ENCODE measurements around the gene GBX1.

The GBX1 gene

DNA sequence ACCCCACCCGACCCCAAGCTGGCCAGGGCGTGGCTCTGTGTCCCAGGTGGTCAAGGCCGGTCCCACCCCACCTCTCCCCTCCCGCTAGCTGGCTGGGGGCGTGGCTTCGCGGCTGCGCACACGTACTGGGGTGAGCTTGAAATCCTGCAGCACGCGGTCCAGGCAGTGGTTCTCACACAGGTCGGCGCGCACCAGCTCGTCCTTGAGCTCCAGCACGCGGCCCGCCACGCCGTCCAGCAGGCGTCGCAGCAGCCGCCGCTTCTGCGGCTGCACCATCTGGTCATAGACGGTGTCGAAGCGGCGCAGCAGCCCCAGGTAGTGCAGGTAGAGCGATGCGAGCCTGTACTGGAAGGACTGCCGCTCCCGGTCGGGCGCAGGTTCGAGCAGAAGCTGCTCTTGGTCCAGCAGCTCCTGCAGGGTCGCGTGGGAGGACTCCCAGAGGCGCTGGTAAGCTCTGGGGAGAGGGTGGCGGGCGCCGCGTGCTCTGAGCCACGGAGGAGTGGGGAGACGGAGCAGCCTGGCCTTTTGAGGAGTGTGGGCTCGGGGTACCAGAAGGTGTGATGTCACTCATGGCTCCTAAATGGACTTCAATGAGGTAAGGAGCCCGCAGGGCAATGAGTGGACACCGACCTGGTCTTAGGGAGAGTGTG, 37.0 kb upstream of the GBX1 start:
- Mint-ChIP-seq H3K9me3 (no peaks in the 10 kb centered on the region), H3K36me3 (ENCODE audit: insufficient read depth) (peaks cover 6% of the 10 kb centered on the region), H3K4me1 (ENCODE audit: low read depth in 2 of 2) (peaks cover 26 to 32% of the 10 kb centered on the region in 2 donors), H3K4me3 (peak overlapping the region; percentile 39 to 45), H3K27ac (peak overlapping the region in 1 of 2 donors; percentile 87), H3K27me3 (peaks cover 0 to 13% of the 10 kb centered on the region in 2 donors)
- ATAC-seq (replicated peaks) (no peak), DNase-seq (no peak)

DNA sequence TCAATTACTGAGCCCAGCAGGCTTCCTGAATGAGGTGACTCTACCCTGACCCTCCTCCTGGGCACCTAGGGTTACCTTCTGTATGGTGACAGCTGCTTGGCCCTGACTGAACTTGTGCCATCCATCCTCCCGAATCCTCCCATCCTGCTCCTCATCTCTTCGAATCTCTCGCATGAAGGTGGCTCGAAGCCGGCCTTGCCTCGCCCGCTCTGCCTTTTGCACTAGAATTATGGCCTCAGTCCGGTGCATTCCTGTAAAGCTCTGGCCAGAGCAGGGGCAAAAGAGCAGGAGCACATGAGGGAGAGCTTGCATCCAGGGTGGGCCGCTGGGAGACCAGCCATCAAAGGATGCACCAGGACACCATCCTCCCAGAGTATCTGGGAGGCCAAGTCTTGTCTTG, 35.3 kb upstream of the GBX1 start:
- H3K27ac Mint-ChIP-seq, result no peak overlapping the region

DNA sequence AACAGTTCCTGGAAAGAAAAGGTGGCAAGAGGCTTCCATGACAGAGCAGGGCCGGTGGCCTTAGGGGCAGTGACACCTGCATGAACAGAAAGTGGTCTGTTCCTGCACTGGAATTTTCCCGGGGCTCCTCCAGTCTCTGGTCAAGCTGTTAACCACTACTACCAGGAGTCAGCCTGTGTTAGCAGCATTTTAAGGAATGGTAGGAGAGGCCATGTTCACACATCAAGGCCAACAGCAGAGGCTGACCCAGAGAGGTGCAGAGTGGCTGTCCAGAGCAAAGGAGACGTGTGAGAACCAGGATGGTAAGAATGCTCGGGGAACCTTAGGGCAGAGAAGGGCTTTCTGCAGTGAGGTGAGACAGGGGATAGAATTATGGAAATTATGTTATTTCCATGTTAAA, 34.3 kb upstream of the GBX1 start:
- Mint-ChIP-seq H3K4me3 (no peak overlapping the region), H3K27me3 (peaks cover 0 to 13% of the 10 kb centered on the region in 2 donors), H3K4me1 (ENCODE audit: low read depth in 2 of 2) (peaks cover 8 to 11% of the 10 kb centered on the region in 2 donors), H3K27ac (no peak overlapping the region), H3K36me3 (ENCODE audit: insufficient read depth) (peaks cover 8% of the 10 kb centered on the region), H3K9me3 (no peaks in the 10 kb centered on the region)
- DNase-seq, result no peak
- ATAC-seq (replicated peaks), result no peak

More for the DNA sequence above, 35.3 kb upstream of the GBX1 start:
- ATAC-seq (replicated peaks), result no peak
- no peak for DNase-seq
- H3K4me3 Mint-ChIP-seq, result no peak overlapping the region
- no peaks in the 10 kb centered on the region for H3K9me3 Mint-ChIP-seq
- peaks cover 0 to 13% of the 10 kb centered on the region in 2 donors for H3K27me3 Mint-ChIP-seq
- H3K36me3 Mint-ChIP-seq (ENCODE audit: insufficient read depth), result peaks cover 8% of the 10 kb centered on the region
- peaks cover 19 to 21% of the 10 kb centered on the region in 2 donors for H3K4me1 Mint-ChIP-seq (ENCODE audit: low read depth in 2 of 2)

DNA sequence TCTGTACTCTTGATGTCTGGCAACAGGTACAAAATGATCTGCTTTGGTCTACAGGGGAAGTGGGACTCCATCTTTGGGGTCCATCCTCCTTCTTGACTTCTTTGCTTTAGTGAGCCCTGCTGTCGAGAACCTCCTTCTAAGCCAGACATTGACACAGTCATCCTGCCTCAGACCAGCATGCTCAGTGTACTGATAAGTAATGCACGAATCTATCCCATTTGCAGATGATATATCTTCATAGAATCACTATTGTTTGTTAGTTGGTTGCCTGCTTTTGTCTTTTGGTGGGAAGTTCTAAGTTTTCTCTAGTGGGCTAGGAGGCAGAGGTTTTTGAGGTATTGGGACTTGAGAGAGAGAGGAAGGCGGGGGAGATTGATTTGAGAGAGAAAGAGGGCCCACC, 33.9 kb upstream of the GBX1 start:
- peaks cover 8% of the 10 kb centered on the region for H3K36me3 Mint-ChIP-seq (ENCODE audit: insufficient read depth)
- H3K27ac Mint-ChIP-seq, result no peak overlapping the region
- no peak overlapping the region for H3K4me3 Mint-ChIP-seq
- no peak for ATAC-seq (replicated peaks)
- no peak for DNase-seq
- H3K9me3 Mint-ChIP-seq, result no peaks in the 10 kb centered on the region
- H3K27me3 Mint-ChIP-seq, result peaks cover 0 to 13% of the 10 kb centered on the region in 2 donors
- H3K4me1 Mint-ChIP-seq (ENCODE audit: low read depth in 2 of 2), result peaks cover 4 to 7% of the 10 kb centered on the region in 2 donors

DNA sequence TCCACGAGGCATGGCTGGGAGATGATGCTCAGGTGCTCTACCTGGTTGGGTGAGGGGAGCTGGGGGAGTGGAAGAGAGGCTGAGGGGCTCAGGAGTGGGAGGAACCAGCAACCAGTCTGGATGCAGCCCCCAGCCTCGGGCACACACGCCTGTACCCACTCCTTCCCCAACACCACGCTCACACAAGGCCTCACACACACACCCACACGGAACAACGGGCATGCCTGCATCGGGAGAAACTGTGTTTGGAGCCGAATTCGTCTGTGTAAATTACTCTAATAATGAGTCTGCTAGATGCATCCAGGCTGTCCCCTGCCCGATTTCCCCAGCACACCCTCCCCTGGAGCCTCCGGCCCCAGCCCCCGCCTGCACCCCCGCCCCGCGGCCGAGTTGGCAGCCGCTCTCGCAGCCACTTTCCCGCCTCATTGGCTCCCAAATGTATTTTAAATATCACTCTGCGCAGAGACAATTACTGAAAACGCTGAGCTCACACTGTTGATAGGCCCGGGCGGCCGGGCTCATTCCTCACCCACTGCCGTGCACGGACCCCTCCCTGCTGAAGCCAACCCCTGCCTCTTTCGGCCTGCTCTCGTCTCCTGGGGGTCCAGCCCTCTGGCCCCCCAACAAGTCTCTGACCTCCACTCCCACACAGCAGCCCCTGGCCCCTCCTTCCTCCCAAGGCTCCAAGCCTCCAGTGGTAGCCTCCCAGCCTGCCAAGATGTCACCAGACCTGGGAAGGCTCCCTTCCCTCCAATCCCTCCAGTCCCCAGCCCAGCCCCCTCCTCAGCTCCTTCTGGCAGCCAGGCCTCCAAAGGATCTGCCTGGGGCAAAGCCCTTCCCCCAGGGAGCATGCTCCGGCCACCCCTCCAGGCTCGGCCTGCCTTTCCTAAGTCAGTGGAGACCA, 31.7 kb upstream of the GBX1 start:
- peaks cover 4% of the 10 kb centered on the region for H3K36me3 Mint-ChIP-seq (ENCODE audit: insufficient read depth)
- DNase-seq, result no peak
- H3K4me3 Mint-ChIP-seq, result no peak overlapping the region

GRCh38 chr7:151197932-151198331, 30.4 kb upstream of the GBX1 start:
- Mint-ChIP-seq H3K9me3 (no peaks in the 10 kb centered on the region), H3K36me3 (ENCODE audit: insufficient read depth) (peaks cover 4% of the 10 kb centered on the region), H3K4me1 (ENCODE audit: low read depth in 2 of 2) (peaks cover 0 to 12% of the 10 kb centered on the region in 2 donors), H3K27ac (no peak overlapping the region), H3K27me3 (peaks cover 0 to 2% of the 10 kb centered on the region in 2 donors), H3K4me3 (no peak overlapping the region)
- no peak for DNase-seq
- no peak for ATAC-seq (replicated peaks)

More for the DNA sequence above, 31.7 kb upstream of the GBX1 start:
- Mint-ChIP-seq H3K4me1 (ENCODE audit: low read depth in 2 of 2) (peaks cover 0 to 9% of the 10 kb centered on the region in 2 donors), H3K9me3 (no peaks in the 10 kb centered on the region), H3K27ac (no peak overlapping the region), H3K27me3 (peaks cover 0 to 5% of the 10 kb centered on the region in 2 donors)
- no peak for ATAC-seq (replicated peaks)

GRCh38 chr7:151195616-151196450, 28.3 kb upstream of the GBX1 start:
- DNase-seq, result no peak
- peak; percentile 32 for ATAC-seq (replicated peaks)
- Mint-ChIP-seq H3K36me3 (ENCODE audit: insufficient read depth) (peaks cover 4% of the 10 kb centered on the region), H3K9me3 (no peaks in the 10 kb centered on the region), H3K27ac (no peak overlapping the region), H3K4me1 (ENCODE audit: low read depth in 2 of 2) (peaks cover 0 to 12% of the 10 kb centered on the region in 2 donors), H3K27me3 (no peaks in the 10 kb centered on the region), H3K4me3 (no peak overlapping the region)

DNA sequence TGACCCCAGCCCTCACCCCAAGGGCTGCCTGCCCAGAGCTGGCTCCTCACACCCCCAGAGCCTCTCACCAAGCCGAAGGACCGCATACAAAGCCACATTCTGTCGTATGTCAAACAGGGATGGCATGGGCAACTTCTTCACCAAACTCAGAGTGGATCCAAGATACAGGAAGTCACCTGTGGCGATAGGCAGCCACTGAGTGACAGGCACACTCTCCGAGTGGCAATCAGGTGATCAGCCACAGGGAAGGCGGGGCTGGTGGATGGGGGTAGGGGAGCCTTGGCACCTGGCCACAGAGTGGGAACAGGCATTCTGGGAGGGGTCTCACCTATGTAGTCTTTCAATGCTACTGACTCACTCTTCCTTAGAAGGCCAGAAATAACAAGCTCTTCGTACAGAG, 26.7 kb upstream of the GBX1 start:
- Mint-ChIP-seq H3K27ac (no peak overlapping the region), H3K4me1 (ENCODE audit: low read depth in 2 of 2) (peaks cover 0 to 12% of the 10 kb centered on the region in 2 donors), H3K9me3 (no peaks in the 10 kb centered on the region), H3K27me3 (peaks cover 0 to 5% of the 10 kb centered on the region in 2 donors), H3K36me3 (ENCODE audit: insufficient read depth) (no peaks in the 10 kb centered on the region), H3K4me3 (no peak overlapping the region)
- DNase-seq (no peak), ATAC-seq (replicated peaks) (peak; percentile 53)

DNA sequence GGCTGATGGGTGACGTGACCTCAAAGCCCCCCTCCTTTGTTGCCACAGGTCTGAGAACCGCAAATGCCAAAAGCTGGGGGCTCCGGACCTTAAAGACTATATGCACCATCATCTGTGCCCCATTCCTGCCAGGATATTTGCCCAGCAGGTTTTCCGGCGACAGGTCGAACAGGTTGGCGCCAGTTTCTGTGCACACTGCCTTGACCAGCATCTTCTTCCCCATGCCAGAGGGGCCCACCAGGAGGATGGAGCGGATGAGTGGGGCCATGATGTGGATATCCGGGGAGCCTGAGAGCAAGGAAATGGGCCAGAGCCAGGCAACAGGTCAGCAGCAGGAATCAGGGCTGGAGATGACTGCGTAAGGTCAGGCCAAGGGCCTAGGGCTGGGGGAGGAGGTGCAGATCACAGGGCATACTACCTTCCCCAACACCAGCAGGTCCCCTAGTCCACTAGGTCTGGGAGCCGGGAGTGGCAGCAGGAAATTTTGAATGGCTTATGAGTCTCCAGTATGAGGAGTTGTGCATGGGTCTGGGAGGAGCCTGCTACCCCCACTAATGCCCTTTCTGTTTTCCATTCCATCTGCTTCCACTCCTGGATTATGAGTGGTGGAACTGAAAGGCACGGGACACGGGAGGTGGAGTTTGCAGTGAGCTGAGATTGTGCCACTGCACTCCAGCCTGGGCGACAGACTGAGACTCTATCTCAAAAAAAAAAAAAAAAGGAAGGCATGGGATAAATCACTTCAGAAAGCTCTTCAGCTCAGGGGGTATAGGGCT, 25.9 kb upstream of the GBX1 start:
- H3K9me3 Mint-ChIP-seq, result no peaks in the 10 kb centered on the region
- peaks cover 0 to 7% of the 10 kb centered on the region in 2 donors for H3K27me3 Mint-ChIP-seq
- no peak overlapping the region for H3K27ac Mint-ChIP-seq
- H3K4me1 Mint-ChIP-seq (ENCODE audit: low read depth in 2 of 2), result peaks cover 0 to 12% of the 10 kb centered on the region in 2 donors
- ATAC-seq (replicated peaks), result no peak
- no peaks in the 10 kb centered on the region for H3K36me3 Mint-ChIP-seq (ENCODE audit: insufficient read depth)
- DNase-seq, result no peak
- no peak overlapping the region for H3K4me3 Mint-ChIP-seq

DNA sequence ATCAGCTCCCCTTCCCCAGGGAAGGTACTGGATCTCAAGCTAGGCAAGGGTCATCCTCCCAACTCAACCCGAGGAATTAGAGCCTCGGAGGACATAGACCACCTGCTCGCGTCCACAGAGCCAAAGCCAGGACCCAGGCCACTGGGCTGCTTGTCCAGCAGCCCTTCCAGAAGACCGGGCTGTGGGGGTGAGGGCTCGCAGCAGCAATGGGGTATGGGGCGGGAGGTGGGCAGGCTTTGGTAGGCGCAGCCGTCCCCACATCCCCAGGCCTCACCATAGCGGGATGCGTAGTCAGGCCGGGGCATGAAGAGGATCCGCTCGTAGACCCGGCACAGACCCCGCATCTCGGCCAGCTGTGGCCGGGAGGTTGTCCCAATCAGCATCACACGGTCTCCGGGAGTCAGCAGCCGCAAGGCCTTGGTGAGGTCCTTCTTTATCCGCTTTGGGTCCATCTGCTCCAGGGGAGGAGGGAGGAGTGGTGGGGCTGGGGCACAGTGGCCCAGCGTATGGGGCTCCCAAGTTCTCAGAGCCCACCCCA, 24.6 kb upstream of the GBX1 start:
- Mint-ChIP-seq H3K27ac (no peak overlapping the region), H3K4me1 (ENCODE audit: low read depth in 2 of 2) (peaks cover 0 to 15% of the 10 kb centered on the region in 2 donors), H3K4me3 (no peak overlapping the region), H3K9me3 (no peaks in the 10 kb centered on the region), H3K27me3 (peaks cover 0 to 11% of the 10 kb centered on the region in 2 donors), H3K36me3 (ENCODE audit: insufficient read depth) (no peaks in the 10 kb centered on the region)
- DNase-seq, result no peak
- no peak for ATAC-seq (replicated peaks)

GRCh38 chr7:151191544-151191943, 24.1 kb upstream of the GBX1 start:
- H3K9me3 Mint-ChIP-seq, result no peaks in the 10 kb centered on the region
- H3K4me1 Mint-ChIP-seq (ENCODE audit: low read depth in 2 of 2), result peaks cover 0 to 15% of the 10 kb centered on the region in 2 donors
- no peak overlapping the region for H3K4me3 Mint-ChIP-seq
- peaks cover 0 to 11% of the 10 kb centered on the region in 2 donors for H3K27me3 Mint-ChIP-seq
- no peaks in the 10 kb centered on the region for H3K36me3 Mint-ChIP-seq (ENCODE audit: insufficient read depth)
- no peak for DNase-seq
- peak overlapping the region in 1 of 2 donors; percentile 70 for H3K27ac Mint-ChIP-seq
- no peak for ATAC-seq (replicated peaks)

DNA sequence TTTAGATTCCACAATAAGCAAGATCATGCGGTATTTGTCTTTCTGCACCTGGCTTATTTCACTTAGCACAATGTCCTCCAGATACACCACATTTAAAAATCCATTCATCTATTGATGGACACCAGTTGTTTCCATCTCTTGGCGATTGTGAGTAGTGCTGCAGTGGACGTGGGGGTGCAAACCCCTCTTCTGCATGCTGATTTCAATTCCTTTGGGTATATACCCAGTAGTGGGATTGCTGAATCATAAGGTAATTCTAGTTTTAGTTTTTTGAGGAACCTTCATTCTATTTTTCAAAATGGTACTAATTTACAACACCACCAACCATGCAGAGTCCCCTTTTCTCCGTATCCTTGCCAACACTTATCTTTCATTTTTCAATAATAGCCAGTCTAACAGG, 21.5 kb upstream of the GBX1 start:
- Mint-ChIP-seq H3K36me3 (ENCODE audit: insufficient read depth) (peaks cover 2% of the 10 kb centered on the region), H3K4me3 (no peak overlapping the region), H3K27ac (no peak overlapping the region), H3K27me3 (peaks cover 0 to 11% of the 10 kb centered on the region in 2 donors), H3K9me3 (no peaks in the 10 kb centered on the region), H3K4me1 (ENCODE audit: low read depth in 2 of 2) (peaks cover 0 to 4% of the 10 kb centered on the region in 2 donors)
- DNase-seq, result no peak
- ATAC-seq (replicated peaks), result no peak
